SU-DHL-6 (cell line): ENCODE results near the gene SCUBE1.

Source experiments
- EZH2phosphoT487 ChIP-seq: fragments of 200-600 bp; sonication (generic), shearing (Covaris generic); conservative IDR thresholded peaks from 2 replicates; pipeline ENCODE4 v1.6.1; 2018; ENCODE audit warnings: mild to moderate bottlenecking, antibody characterized with exemption, low read length, moderate library complexity, mixed read lengths
- TF ChIP-seq, protein P1 (sequence below): fragments of 200-600 bp; sonication (generic); IDR thresholded peaks from one replicate; pipeline ENCODE4 v1.5.1; 2017; ENCODE audit warnings: antibody characterized with exemption, mild to moderate bottlenecking, low read length, moderate library complexity; ENCODE audit not compliant: insufficient read depth, poor library complexity, severe bottlenecking

DNA sequence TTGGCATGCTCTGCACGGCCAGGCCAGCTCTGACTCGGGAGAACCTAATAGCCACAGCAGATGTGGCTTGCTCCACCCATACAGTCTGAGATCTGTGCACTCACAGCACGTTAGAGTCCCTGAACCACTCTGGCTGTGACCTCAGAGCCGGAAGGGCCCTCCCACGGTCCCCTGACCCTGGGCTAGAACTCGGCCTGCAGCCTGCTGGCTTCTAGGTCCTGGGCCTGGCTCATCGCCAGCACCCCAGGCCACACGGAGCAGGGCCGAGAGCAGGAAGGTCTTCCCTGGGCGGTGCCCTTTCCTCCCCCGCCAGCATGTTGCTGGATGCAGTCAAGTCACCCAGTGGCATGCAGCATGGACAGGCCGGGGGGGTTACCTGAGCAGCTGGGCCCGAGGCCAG is 120.9 kb downstream of the SCUBE1 start:
- TF ChIP-seq, protein P1, sequence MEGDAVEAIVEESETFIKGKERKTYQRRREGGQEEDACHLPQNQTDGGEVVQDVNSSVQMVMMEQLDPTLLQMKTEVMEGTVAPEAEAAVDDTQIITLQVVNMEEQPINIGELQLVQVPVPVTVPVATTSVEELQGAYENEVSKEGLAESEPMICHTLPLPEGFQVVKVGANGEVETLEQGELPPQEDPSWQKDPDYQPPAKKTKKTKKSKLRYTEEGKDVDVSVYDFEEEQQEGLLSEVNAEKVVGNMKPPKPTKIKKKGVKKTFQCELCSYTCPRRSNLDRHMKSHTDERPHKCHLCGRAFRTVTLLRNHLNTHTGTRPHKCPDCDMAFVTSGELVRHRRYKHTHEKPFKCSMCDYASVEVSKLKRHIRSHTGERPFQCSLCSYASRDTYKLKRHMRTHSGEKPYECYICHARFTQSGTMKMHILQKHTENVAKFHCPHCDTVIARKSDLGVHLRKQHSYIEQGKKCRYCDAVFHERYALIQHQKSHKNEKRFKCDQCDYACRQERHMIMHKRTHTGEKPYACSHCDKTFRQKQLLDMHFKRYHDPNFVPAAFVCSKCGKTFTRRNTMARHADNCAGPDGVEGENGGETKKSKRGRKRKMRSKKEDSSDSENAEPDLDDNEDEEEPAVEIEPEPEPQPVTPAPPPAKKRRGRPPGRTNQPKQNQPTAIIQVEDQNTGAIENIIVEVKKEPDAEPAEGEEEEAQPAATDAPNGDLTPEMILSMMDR: no peak
- no peak for TF ChIP-seq EZH2phosphoT487
